GM18499 (cell line): ENCODE results near the gene DNAAF5.
"Not testable (repeated sequence)": the region's sequence is repeated elsewhere in the genome, so short reads cannot be mapped to it uniquely, and the experiment has no call there.

ENCODE experiments used
- ATAC-seq: cut with Tn5 transposase; IDR thresholded peaks from one replicate; pipeline ENCODE4 v1.9.1; 2021; ENCODE audit warnings: moderate number of reproducible peaks; ENCODE audit not compliant: insufficient read depth, unreplicated experiment

DNAAF5 gene

GRCh38 chr7:800692-801091, 74.2 kb downstream of the DNAAF5 start:
- no peak for ATAC-seq

GRCh38 chr7:801351-801750, 74.9 kb downstream of the DNAAF5 start:
- ATAC-seq = not testable (repeated sequence)

- no peak for ATAC-seq
These were observed 75.5 kb downstream of the DNAAF5 start for GRCh38 chr7:801940-802381.

- ATAC-seq = no peak
These were observed 76.2 kb downstream of the DNAAF5 start for GRCh38 chr7:802500-803242.

- ATAC-seq = no peak
These were observed 76.7 kb downstream of the DNAAF5 start for GRCh38 chr7:803243-803635.

- not testable (repeated sequence) for ATAC-seq
These were observed 77.3 kb downstream of the DNAAF5 start for GRCh38 chr7:803796-804195.

- no peak for ATAC-seq
These were observed 78.8 kb downstream of the DNAAF5 start for GRCh38 chr7:805261-805660.

GRCh38 chr7:815284-816216, 89.1 kb downstream of the DNAAF5 start:
- no peak for ATAC-seq

- peak; percentile 53 for ATAC-seq
These were observed 89.8 kb downstream of the DNAAF5 start for GRCh38 chr7:816300-816750.

GRCh38 chr7:816751-817671, 90.5 kb downstream of the DNAAF5 start:
- ATAC-seq = no peak

- no peak for ATAC-seq
These were observed 91.7 kb downstream of the DNAAF5 start for GRCh38 chr7:818031-818699.

GRCh38 chr7:820341-820740, 93.8 kb downstream of the DNAAF5 start:
- no peak for ATAC-seq

- no peak for ATAC-seq
These were observed 95.2 kb downstream of the DNAAF5 start for GRCh38 chr7:821688-822087.

- no peak for ATAC-seq
These were observed 96.3 kb downstream of the DNAAF5 start for GRCh38 chr7:822692-823276.

GRCh38 chr7:823649-824048, 97.2 kb downstream of the DNAAF5 start:
- no peak for ATAC-seq

- ATAC-seq = no peak
These were observed 97.6 kb downstream of the DNAAF5 start for GRCh38 chr7:824081-824480.

GRCh38 chr7:824664-825063, 98.2 kb downstream of the DNAAF5 start:
- ATAC-seq = no peak

- ATAC-seq = no peak
These were observed 98.9 kb downstream of the DNAAF5 start for GRCh38 chr7:825386-825785.

- no peak for ATAC-seq
These were observed 99.9 kb downstream of the DNAAF5 start for GRCh38 chr7:826230-826917.
